Transverse colon (tissue), 3 donors: ENCODE data around the gene SNU13.

Experiments
- CTCF ChIP-seq, 5 experiments: fragments of 200-600 bp in 3 of 5; fragments of 450-650 bp in 2 of 5; sonication (generic) in 3 of 5; IDR thresholded peaks; 1 replicate in 2 of 5; 2 replicates in 3 of 5; pipeline ENCODE4 v1.5.1; 2016 to 2017; ENCODE audit warnings: antibody characterized with exemption in 5 of 5, inconsistent platforms in 3 of 5, mild to moderate bottlenecking in 2 of 5, moderate library complexity in 1 of 5
- EP300 ChIP-seq: sonication (generic); formaldehyde crosslinking; IDR thresholded peaks from one replicate; pipeline ENCODE4 v1.6.1; 2017; ENCODE audit warnings: antibody characterized with exemption, low read depth

- TF ChIP-seq EP300 (no peak), CTCF (IDR thresholded peaks at IDR 0.05) (no peak)
Observed at GRCh38 chr22:41638748-41639147, 49.9 kb downstream of the SNU13 start.
